ENCODE data around the gene PROM2.

PROM2 gene

GRCh38 chr2:95287336-95287735 is 13.1 kb downstream of the PROM2 start:
- DNase-seq, result no peak

GRCh38 chr2:95287806-95288205 is 13.6 kb downstream of the PROM2 start:
- DNase-seq, result no peak

GRCh38 chr2:95289253-95289652 is 15.0 kb downstream of the PROM2 start:
- DNase-seq, result no peak

DNA sequence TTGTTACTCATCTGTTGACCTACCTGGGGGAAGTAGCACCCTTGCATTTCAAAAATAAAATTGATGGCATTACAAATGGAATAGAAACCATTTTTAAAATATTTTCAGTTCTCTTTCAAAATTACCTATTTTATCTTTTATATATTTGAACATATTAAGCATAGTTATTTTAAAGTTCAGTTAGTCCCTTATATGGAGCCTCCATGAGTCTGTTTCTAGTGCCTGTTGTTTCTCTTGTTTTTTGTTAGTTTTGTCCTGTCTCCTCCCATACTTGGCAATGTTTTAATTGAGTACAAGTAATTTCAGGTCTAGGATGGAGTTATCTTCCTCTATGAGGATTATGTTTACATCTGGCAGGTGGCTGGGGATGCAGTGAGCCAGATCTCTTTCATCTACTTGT is 17.0 kb downstream of the PROM2 start:
- DNase-seq, result no peak

DNA sequence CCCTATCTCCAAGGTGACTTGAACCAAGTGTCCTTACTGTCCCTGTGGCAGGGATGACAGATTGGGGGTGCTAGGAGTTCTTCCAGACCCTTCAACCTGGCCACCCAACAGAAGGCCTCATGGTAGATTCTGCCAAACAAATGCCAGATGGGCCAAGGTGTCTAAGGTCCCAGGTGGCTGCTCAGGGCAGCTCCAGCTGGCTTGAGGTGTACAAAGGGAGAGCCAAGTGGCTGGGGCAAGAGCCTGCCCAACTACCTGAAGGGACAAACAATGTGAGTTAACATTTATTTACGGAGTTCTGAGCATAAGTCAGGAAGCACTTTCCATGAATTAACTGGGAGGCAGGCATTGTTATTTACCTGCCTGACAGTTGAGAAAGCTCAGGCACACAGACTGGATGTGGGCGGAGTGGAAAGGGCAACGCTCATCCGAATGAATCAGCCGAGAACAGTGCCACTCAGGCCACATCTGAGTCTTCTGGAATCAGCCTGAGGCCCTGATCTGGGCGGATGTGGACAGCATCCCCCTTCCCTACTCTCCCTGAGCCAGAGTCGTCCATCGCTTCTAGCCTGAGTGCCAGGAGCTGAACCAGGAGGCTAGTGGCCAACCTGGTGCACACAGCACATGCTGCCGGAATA is 18.5 kb downstream of the PROM2 start:
- no peak for DNase-seq

DNA sequence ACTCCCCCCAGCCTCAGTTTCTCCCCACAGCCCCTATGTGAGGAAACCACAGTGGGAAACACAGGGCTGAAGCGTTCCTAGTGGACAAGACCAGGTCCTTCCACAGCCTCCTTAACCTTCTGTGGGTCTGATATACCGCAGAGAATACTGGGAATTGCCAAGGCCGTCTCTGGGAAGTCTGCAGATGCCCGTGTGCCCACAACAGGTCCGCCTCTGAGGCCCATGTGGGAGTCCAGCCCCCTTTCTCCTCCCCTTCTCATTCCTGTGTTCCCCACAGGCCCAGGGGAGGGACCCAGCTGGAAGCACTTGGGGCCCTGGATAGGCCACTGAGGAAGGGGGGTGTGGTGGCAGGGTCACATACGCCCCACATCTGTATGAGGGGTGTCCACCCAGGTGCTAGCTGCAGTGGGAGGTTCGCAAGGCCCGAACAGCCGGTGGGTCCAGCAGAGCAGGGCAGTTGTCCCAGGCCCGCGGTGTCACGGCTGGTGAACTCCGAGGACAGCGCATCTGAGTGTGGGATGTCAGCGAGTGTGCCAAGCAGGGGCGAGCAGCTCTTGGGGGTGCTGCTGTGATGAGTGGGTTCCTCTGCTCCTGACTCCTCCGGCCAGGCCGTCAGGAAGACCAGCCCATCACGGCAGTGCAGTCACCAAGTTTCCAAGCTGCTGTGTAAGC is 20.5 kb downstream of the PROM2 start:
- DNase-seq, result no peak

DNA sequence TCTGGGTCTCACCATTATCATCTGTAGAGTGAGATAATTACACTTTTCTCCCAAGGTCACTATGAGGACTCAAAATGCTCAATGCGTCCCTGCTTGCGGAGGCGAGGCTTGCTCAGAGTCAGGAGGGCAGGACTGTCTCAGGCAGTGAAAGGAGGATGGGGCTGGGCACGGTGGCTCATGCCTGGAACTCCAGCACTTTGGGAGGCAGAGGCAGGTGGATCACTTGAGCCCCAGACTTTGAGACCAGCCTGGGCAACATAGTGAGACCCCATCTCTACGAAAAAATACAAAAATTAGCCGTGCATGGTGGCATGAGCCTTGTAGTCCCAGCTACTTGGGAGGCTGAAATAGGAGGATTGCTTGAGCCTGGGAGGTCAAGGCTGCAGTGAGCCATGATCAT is 21.1 kb downstream of the PROM2 start:
- no peak for DNase-seq

DNA sequence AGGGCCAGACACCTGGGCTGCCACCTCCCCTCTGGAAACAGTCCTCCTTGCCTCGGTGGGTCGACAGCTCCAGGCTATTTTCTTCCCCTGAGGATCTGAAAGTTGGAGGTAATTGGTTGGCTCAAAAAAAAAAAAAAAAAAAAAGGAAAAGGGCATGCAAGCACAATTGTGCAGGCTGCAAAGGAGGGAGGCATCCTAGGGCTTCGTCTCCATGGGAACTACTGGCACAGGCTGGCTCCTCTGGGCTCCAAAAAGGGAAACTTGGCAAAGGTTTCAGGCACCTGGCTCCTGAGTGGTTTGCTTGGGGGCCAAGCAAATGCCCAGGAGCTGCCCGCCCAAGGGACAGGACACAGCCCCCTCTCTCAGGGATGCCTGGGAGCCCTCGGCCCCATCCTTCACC is 21.8 kb downstream of the PROM2 start:
- DNase-seq, result no peak

DNA sequence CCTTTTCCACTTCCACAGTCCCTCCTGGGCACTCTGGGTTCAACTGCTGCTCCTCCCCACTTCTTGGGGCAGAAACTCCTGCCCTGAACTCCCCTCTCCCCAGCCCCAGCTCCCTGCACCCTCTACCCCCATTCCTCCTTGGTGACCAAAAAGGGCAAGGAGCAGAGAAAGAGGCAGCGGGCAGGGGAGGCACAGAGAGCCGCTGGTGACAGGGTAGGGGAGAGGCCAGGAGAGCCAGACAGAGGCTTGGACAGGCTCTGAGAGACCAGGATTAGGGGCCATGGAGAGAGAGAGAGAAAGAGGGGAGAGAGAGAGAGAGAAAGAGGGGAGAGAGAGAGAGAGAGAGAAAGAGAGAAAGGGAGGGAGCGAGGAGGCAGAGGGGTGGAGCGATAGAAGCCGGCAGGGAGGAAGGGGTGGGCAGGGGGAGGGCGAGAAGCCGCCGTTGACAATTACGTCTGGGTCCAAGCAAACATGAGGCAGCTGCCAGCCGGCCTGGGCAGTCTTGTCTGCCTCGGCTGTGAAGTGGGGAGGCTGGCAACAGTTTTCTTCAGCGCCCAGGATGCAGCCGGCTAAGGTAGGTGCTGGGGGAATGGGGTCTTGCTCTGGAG is 22.7 kb downstream of the PROM2 start, which contains the start of gene KCNIP3:
Gene KCNIP3 (plus strand): TSS at position 468 of the 608 bp plus-strand sequence. CDS start 92 bp downstream, at position 560.
- DNase-seq, result no peak

DNA sequence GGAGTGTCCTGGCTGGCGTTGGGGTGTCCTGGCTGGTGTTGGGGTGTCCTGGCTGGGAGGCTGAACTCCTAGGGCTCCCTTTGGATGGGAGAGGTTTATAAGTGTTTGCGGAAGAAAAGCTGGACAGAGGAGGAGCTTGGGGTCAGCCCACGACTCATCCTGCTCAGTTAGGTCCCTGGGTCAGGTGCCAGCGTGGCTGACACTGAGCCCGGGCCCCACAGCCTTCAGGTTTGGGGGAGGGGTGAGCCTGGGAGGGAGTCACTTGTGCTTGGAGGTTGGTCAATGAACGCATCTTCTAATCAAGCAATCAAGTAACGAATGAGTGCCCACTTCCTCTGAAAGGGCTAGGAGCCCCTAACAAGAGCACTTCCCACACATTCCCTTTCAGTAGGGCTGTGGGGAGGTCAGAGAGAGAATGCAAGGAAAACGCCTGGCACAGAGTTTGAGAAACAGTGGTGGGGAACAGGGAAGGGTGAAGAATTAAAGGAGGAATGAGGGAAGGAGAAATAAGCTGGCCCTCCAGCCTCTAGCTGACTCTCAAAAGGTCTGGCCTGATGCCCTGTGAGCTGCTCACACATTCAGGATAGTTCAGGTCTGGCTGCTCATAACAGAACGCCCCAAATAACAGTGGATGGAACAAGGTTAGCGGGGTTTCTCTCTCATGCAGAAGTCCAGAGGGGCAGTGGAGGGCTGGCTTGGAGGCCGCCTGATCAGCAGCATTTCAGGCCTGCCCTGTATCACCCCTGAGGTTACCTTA is 23.6 kb downstream of the PROM2 start:
- DNase-seq, result no peak

- no peak for DNase-seq
Measured at GRCh38 chr2:95298486-95299111, 24.4 kb downstream of the PROM2 start.

GRCh38 chr2:95299961-95300360 is 25.7 kb downstream of the PROM2 start:
- DNase-seq, result no peak

DNA sequence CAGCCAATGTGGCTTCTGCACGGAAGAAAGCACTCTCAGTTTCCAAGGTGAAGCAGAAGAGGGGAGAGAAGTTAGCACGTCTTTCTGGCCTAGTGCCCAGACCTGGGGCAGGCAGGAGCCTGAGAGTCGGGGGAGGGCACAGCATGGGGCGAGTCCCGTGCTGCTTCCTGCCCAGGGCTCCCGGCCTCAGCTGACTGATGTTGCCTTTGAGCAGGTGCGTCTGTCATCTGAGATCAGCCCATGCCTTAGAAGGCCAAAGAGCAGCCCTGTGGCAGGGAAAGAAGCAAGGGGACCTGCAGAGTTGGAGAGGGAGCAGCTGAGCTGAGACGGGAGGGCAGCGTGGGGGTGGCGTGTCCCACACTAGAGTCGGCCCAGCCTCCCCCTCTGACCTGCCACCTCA is 26.2 kb downstream of the PROM2 start:
- no peak for DNase-seq

GRCh38 chr2:95301186-95301585 is 26.9 kb downstream of the PROM2 start:
- DNase-seq, result no peak

DNA sequence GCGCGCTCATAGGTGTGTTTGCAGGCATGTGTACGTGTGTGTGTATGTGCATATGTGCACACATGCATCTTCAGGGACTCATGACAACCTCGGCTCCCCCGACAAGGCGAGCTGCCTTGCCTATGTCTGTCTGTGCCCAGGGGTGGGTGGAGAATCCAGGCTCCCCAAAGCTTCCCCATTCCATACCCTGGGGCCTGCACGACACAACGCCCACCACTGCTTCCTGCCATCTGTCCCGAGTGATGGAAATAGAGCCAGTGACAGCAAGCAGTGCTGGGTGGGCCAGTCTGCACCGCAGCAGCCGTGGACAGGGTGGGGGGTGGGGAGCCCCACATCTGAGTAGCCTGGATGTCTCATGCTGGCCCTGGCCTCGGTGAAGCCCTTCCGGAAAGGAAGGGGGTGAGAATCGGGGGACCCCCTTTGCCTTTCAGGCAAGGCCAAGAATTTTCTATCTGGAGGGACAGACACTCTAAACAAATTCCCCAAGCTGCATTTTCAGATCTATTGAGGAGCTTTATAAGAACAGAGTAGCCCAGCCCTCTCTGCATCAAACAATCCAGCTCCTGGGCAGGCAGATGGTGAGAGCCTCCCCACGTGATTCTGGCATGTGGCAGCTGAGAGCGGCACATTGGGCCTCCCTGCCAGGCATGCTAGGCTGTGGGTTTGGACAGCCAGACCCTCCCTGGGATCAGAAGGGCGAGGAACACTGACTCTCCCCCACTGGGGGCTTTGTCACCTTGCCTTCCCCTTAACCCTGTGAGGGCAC is 27.8 kb downstream of the PROM2 start:
- DNase-seq, result no peak

DNA sequence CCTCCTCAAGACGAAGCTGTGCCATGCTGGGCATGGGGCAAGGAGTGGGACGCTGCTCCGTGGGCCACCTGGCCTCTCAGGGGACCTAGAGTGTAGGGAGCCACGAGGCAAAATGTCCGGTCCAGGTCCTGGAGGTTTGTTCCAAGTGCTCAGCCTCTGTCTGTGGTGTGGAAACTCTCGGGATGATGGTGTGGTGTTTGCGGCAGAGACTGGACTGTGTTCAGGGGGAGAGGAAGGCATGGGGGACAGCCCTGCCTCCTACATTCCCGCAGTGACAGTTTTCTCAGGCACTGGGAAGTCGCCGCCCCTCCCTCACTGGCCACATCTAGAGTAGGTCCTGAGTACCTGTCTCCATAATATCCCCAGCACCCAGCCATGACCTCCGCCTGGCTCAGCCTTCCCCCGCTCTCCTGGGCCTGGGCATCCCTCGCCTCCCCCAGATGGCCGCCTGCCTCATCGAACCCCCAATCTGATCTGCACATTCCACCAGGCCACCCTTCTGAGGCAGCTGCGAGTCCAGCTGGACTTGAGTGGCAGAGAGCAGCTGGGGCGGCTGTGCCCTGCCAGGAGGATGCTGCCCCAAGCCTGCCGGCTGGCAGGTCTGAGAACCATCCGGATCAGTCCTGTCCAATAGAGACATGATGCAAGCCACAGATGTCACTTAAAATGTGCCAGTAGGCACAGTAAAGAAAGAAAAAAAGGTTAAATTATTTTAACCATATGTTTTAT is 29.1 kb downstream of the PROM2 start:
- no peak for DNase-seq

DNA sequence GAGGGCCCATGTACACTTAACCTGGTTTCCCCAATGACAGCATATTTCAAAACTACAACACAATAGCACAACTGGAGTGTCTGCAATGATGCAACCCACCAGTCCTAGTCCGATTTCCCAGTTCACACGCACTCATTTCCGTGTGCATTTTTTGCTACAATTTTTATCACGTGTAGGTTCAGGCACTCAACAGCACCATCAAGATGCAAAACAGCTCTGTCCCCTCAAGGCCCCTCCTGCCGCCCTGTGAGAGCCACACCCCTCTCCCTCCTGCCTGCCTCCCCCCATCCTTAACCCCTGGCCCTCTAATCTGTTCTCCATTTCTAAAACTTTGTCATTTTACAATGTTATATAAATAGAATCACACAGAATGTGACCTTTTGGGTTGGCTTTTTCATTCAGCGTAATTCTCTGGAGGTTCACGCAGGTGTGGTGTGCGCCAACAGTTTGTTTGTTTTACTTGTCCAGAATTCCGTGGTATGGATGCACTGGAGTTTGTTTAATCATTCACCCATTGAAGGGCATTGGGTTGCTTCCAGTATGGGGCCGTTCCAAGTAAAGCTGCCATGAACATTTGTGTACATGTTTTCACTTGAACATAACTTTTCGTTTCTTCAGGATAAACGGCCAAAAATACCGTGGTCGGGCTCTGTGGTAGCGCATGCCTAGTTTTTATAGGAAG is 31.3 kb downstream of the PROM2 start:
- no peak for DNase-seq

DNA sequence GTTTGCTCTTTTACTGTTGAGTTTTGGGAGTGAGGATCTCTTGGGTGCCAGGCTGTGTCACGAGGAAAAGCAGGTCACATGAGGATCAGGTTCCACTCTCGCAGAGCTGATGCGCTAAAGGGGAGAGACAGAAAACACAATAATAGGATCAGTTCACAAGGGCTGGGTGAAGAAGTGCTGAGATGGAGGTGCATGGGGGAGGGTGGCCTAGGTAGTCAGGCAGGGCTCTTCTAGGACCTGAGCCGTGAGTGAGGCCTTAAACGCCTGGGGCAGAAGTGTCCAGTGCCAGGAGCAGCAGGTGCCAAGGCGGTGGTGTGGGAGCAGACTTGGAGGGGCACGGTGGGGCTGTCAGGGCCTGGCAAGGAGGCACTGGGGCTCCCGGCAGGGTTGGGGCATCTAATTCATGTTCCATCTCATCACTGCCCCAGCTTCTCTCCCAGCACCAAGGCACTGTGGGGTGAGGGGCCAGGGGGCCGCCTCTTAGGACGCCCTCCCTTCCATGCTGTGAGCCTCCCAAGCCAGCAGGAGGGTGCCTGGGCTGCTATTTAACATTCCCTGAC is 32.2 kb downstream of the PROM2 start:
- no peak for DNase-seq

DNA sequence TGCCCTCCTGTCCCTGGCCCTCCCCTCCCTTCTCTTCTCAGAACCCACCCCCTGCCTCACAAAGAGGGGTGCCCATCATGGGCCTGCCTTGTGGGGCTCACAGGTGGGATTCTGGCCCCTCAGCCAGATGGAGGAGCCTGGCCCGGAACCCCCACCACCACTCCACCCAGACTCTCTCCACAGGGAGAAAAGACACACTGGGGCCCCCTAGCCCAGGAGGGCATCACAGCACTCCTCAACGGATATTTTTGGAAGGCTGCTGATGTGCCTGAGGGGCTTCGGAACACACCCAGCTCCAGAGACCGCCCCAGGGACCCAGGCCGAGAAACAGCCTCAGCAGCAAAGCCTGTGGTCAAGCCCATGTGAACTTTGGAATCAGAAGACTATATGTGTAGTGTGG is 32.8 kb downstream of the PROM2 start:
- DNase-seq, result no peak

- no peak for DNase-seq
Measured at GRCh38 chr2:95307878-95308277, 33.6 kb downstream of the PROM2 start.
